Measurements from ENCODE around the gene SETDB1. TPM values are rescaled to one million over a fixed set of nuclear protein-coding genes. Genes with fewer than 3 reads are reported as not detected.

Gene SETDB1
- total and polyA plus RNA-seq, 2 donors: 21.0 to 47.6 TPM

DNA sequence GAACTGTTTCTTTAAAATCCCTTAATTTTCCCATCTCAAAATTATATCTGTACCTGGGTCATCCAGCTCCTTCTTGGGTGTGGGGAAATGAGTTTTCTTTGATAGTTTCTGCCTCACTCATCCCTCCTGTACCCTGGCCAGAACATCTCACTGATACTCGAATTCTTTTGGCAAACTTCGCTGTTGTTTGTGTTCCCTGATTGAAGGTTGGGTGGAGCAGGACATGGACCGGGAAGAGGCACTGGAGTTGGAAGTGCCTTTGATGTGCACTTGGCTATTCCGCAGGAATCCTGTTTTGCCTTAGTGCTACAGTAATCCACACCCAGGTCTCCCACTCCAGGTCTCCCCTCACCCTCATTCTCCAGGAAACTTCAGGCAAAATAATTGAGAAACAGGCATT is 69.3 kb downstream of the SETDB1 start:
- H3K4me3 ChIP-seq (ENCODE audit: low read depth, low read length): no peak overlapping the region
- no peaks in the 10 kb centered on the region for H3K4me1 ChIP-seq (ENCODE audit: insufficient read depth)
- 45% methylated on average over 4 of the region's 4 CpGs for WGBS
- H3K27ac ChIP-seq (ENCODE audit: low read depth): peak overlapping the region; percentile 39
- peaks cover 6% of the 10 kb centered on the region for H3K36me3 ChIP-seq (ENCODE audit: insufficient read depth)
- DNase-seq (ENCODE audit: extremely low spot score): no peak

DNA sequence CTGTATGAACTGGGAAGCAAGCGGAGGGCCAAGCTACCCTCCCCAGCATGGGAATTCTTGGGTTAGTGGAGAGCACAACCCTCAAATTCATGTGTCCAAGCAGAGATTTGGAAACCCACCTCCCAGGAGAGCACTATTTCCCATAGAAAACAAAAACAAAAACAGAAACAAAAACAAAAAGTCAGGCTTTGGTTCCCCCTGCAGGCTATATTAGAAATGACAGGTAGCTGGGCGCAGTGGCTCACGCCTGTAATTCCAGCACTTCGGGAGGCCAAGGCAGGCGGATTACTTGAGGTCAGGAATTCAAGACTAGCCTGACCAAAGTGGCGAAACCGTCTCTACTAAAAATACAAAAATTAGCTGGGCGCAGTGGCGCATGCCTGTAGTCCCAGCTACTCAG is 69.7 kb downstream of the SETDB1 start:
- Histone ChIP-seq H3K4me3 (ENCODE audit: low read depth, low read length) (no peak overlapping the region), H3K36me3 (ENCODE audit: insufficient read depth) (peaks cover 6% of the 10 kb centered on the region), H3K4me1 (ENCODE audit: insufficient read depth) (no peaks in the 10 kb centered on the region), H3K27ac (ENCODE audit: low read depth) (peak overlapping the region; percentile 39)
- WGBS: 26% methylated on average over 9 of the region's 9 CpGs
- DNase-seq (ENCODE audit: extremely low spot score): no peak

DNA sequence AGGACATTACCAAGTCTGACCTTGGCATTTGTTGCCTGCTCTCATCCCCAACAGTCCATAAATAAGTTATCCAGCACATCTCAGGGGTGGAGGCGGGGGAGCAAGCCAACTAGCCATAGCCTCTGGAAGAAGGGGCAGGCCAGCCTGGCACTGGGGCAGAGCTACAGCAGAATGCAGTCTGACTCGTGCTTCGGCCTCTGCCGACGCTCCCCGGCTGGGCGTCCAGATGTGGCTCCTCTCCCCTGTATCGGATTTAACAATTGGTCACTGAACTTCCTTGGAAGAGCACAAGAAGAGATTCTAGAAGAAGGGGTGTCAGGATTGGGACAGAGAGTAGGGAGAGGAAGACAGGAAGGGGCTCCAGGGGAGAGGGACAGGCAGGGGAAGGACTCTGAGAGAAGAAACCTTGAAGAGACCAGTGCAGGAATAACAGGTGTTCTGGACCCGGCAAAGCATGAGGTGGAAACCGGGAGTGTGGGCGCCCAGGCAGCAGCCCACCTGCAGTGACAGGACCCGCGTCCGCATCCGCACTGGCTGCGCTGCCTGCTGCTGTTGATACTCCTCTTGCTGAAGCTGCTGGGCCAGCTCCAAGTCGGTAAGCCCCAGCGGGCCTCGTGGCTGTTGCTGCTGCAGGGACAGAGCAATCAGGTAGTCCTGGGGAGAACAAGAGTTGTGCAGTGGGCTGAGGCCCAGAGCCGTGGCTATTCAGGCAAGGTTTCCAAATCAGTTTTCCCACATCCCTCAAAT is 71.1 kb downstream of the SETDB1 start:
- Histone ChIP-seq H3K4me1 (ENCODE audit: insufficient read depth) (no peaks in the 10 kb centered on the region), H3K36me3 (ENCODE audit: insufficient read depth) (peaks cover 6% of the 10 kb centered on the region), H3K4me3 (ENCODE audit: low read depth, low read length) (no peak overlapping the region), H3K27ac (ENCODE audit: low read depth) (no peak overlapping the region)
- WGBS: 88% methylated on average over 20 of the region's 20 CpGs
- no peak for DNase-seq (ENCODE audit: extremely low spot score)

DNA sequence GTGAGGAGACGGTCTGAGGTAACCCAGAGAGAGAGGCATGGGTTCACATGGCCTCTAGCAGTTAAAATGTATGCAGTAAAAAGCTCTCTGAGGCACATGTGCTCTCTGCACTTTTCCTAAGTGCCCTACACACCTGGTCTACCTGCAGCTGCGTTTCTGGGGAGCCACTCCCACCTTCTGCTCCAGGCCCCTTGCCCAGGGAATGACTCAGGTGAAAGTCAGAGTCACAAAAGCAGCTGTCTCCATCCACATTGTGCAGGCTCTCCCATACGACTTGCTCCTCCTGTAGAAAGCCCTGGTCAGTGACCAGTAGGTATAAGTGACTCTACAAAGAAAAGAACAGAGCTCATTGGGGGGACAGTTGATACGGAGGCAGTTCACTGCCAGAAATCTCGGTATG is 71.8 kb downstream of the SETDB1 start:
- Histone ChIP-seq H3K4me1 (ENCODE audit: insufficient read depth) (no peaks in the 10 kb centered on the region), H3K4me3 (ENCODE audit: low read depth, low read length) (no peak overlapping the region), H3K27ac (ENCODE audit: low read depth) (no peak overlapping the region), H3K36me3 (ENCODE audit: insufficient read depth) (peaks cover 6% of the 10 kb centered on the region)
- WGBS: 73% methylated on average over 5 of the region's 5 CpGs
- DNase-seq (ENCODE audit: extremely low spot score): no peak

DNA sequence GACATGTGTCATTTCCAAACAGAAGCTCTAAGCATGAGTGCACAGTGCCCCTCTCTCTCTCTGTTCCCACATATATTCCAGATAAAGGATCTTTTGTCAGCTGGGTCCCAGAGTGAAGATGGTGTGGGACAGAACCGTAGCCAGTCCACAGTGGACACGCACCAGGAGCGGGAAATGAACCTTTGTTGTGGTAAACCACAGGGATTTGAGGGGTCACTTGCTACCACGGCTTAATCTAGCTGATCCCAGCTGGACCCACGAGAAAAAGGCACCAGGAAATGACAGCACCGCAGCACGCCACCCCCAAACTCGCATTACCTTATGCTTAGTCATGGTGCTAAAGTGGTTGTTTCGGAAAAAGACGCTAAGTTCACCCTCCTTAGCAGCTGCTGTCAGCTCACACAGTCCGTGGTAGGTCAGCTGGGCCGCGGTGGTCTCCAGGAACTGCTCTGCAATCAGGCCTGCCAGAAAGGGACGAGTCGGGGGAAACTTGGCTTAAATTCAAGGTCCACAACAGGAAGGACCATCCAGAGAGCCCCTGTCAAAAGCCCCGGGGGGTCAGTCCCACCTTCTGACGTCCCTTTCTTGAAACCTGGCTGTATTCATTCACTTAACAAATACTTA is 73.0 kb downstream of the SETDB1 start:
- Histone ChIP-seq H3K27ac (ENCODE audit: low read depth) (no peak overlapping the region), H3K36me3 (ENCODE audit: insufficient read depth) (peaks cover 6% of the 10 kb centered on the region), H3K4me1 (ENCODE audit: insufficient read depth) (no peaks in the 10 kb centered on the region), H3K4me3 (ENCODE audit: low read depth, low read length) (no peak overlapping the region)
- no peak for DNase-seq (ENCODE audit: extremely low spot score)
- 78% methylated on average over 17 of the region's 17 CpGs for WGBS

DNA sequence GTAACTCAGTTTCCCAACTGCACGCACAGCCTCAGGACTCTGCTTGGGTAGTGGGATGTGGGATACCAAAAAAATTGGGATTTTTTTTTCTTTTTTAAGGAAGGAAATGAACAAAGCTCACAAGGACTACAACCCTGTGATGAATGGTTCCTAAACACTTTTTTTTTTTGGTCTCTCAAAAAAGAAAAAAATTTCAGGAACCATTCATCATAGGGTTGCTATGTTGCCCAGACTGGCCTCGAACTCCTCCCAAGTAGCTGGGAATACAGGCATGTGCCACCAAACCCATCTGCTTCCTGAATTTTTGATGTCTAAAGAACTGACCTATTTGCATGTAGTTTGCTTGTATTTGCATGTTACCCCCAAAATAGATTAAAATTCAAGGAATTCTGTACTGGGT is 73.8 kb downstream of the SETDB1 start:
- WGBS: 93% methylated on average over 2 of the region's 2 CpGs
- H3K4me1 ChIP-seq (ENCODE audit: insufficient read depth): no peaks in the 10 kb centered on the region
- peaks cover 6% of the 10 kb centered on the region for H3K36me3 ChIP-seq (ENCODE audit: insufficient read depth)
- H3K27ac ChIP-seq (ENCODE audit: low read depth): no peak overlapping the region
- no peak overlapping the region for H3K4me3 ChIP-seq (ENCODE audit: low read depth, low read length)
- no peak for DNase-seq (ENCODE audit: extremely low spot score)

DNA sequence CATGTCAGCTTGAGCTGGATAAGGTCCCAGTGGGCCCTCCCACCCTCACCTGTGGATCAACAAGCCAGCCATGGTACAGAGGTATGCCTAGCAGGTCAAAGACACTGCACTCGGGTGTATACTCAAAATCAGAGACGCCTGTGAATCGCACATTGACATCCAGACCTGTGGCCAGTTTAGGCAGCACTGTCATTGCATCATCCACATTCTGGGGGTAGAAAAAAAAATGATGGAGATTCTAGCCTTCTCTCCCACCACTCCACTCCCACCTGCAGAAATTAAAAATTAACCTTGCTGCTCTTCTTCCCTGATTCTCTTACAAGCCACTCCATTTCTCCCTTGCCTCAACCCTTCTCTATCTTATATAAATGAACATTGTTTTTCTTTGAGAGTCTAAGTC is 74.2 kb downstream of the SETDB1 start:
- Histone ChIP-seq H3K4me1 (ENCODE audit: insufficient read depth) (no peaks in the 10 kb centered on the region), H3K27ac (ENCODE audit: low read depth) (no peak overlapping the region), H3K4me3 (ENCODE audit: low read depth, low read length) (no peak overlapping the region), H3K36me3 (ENCODE audit: insufficient read depth) (peaks cover 6% of the 10 kb centered on the region)
- WGBS: 98% methylated on average over 3 of the region's 3 CpGs
- DNase-seq (ENCODE audit: extremely low spot score): no peak

DNA sequence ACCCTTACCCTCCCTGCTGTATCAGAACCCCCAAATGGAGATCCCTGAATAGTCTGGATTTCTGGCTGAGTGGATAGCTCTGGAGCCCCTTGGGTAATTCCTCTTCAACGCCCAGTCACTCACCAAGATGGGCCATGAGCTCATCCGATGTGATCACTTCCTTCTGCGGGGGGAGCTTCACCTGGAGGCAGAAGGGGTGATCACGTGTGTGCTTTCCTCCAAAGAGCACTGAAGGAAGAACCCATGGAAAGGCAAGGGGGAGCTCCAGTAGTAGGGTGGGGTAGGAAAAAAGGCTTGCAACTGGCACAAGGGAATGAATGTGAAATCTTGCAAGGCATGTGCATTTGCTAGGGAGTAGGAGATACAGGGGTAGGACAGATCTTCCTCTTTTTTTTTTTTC is 75.4 kb downstream of the SETDB1 start:
- Histone ChIP-seq H3K27ac (ENCODE audit: low read depth) (no peak overlapping the region), H3K4me1 (ENCODE audit: insufficient read depth) (no peaks in the 10 kb centered on the region), H3K36me3 (ENCODE audit: insufficient read depth) (peaks cover 6% of the 10 kb centered on the region), H3K4me3 (ENCODE audit: low read depth, low read length) (no peak overlapping the region)
- WGBS: 80% methylated on average over 4 of the region's 4 CpGs
- no peak for DNase-seq (ENCODE audit: extremely low spot score)

DNA sequence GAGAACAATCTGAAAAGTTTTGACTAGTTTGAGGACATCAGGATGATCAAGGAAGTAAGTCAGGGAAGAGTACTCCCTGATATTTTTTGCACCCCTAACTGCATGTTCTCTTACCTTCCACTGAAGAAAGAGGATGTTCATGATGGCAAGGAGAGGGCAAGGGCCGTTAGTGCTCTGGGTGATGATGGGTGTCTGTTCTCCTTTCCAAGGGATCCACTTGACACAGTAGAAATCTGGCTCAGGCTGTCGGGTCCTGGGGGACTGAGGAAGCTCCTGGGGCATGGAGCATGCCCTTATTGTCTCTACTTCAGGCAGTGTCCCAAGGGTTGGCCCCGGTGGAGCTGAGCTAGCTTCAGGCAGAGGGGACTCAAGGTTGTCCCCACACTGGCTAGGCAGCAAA is 75.9 kb downstream of the SETDB1 start:
- Histone ChIP-seq H3K4me3 (ENCODE audit: low read depth, low read length) (no peak overlapping the region), H3K36me3 (ENCODE audit: insufficient read depth) (peaks cover 6% of the 10 kb centered on the region), H3K27ac (ENCODE audit: low read depth) (no peak overlapping the region), H3K4me1 (ENCODE audit: insufficient read depth) (no peaks in the 10 kb centered on the region)
- no peak for DNase-seq (ENCODE audit: extremely low spot score)
- 86% methylated on average over 3 of the region's 3 CpGs for WGBS

DNA sequence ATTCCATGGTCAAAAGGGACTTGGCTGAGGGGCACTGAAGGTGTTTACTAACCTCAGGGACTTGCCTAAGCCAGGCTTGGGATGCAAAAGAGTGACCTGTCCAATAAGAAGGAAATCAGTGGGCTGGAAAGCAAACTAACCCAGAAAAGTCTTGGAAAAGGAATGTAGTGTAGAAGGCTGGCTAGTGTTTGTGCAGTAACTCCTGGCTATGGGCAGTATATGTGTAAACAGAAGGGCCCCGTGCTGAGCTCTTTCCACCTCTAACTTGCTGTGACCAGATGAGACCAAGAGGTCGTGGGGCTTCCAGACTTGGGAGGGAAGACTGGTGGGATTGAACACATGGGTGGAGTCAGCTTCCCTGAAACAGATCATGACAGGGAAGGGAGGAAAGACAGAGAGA is 76.4 kb downstream of the SETDB1 start:
- no peaks in the 10 kb centered on the region for H3K4me1 ChIP-seq (ENCODE audit: insufficient read depth)
- no peak for DNase-seq (ENCODE audit: extremely low spot score)
- H3K4me3 ChIP-seq (ENCODE audit: low read depth, low read length): no peak overlapping the region
- no peak overlapping the region for H3K27ac ChIP-seq (ENCODE audit: low read depth)
- WGBS: 33% methylated on average over 2 of the region's 2 CpGs
- H3K36me3 ChIP-seq (ENCODE audit: insufficient read depth): peaks cover 4% of the 10 kb centered on the region

DNA sequence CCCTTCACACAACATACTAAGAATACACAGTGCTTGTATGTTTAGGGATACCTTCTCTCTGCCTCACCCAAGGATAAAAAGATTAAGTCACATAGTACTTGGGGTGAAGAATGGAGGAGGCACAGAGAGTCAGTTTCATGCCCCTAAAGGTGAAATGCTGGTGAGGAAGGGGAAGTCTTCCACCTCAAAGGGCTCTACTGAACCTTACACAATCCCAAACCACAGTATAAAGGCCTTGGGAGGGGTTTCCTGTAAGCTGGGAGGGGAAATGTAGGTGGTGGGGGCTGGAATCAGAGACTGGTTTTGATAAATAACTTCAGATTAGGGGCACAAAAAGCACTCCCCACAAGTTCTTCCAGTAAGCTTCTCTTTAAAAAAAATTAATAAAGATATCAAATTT is 77.0 kb downstream of the SETDB1 start:
- no peaks in the 10 kb centered on the region for H3K4me1 ChIP-seq (ENCODE audit: insufficient read depth)
- H3K27ac ChIP-seq (ENCODE audit: low read depth): no peak overlapping the region
- no peak for DNase-seq (ENCODE audit: extremely low spot score)
- no peaks in the 10 kb centered on the region for H3K36me3 ChIP-seq (ENCODE audit: insufficient read depth)
- no peak overlapping the region for H3K4me3 ChIP-seq (ENCODE audit: low read depth, low read length)

DNA sequence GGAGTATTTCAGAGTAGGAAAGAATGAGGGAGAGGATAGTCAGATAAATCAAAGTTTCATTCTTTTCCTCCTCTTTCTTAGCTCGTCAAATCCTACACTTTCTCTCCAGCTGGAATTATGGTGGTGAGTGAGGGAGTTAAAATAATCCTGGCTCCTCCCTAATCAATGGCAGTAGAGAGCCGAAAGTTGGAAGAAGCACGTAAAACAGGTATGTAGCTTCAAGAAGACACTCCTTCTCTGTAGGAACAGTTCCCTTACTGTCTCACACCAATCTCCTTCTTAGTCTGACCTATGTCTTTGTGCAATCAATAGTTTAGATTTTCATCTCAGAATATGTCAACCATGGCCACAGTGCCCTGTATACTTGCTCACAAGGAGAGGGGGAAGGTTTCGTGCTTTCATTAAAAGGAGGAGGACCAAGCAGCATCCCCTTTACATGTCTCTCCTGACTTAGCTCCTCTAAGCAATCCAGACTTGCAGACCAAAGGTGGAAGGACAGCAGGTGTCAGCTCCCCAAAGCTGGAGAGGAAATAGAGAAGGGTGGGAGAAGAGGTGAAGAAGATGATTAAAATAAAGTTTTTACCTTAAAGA is 79.7 kb downstream of the SETDB1 start:
- no peaks in the 10 kb centered on the region for H3K36me3 ChIP-seq (ENCODE audit: insufficient read depth)
- WGBS: 8% methylated on average over 4 of the region's 4 CpGs
- peak overlapping the region; percentile 54 for H3K4me3 ChIP-seq (ENCODE audit: low read depth, low read length)
- H3K27ac ChIP-seq (ENCODE audit: low read depth): peak overlapping the region; percentile 88
- DNase-seq (ENCODE audit: extremely low spot score): no peak
- peaks cover 1% of the 10 kb centered on the region for H3K4me1 ChIP-seq (ENCODE audit: insufficient read depth)

DNA sequence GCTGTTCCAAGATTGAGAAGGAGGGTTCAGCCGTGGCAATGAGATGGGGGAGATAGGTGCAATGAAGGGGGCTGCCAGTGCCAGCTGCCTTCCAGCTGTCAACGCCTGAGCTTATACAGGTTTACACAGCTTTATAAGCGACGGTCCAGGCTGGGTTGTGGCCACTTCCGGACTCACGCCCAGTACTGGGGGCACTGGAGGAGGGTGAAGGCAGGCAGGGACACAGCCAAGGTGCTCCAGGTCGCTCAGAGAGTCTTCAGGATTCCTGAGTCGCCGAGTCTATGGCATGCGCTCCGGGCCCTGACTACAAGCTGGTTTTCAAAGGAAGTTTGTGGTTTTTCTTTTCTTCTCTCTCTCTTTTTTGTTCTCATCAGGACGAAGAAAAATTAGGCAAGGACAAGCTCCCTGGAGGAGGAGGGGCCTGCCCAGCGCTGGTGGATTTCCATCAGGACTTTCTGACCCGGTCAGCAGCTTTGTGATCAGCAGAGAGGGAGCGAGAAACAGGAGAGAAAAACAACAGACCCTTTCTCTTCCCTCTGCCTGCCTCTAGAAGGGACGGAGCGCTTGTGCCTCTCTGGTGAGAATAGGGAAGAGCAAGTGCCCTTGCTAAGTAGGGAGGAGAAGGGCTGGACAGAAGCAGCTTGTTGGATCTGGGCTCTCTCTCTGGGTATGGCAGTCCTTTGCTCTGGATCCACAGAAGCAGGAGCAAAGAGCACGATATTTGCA is 80.3 kb downstream of the SETDB1 start, which contains the start of gene MINDY1:
Gene MINDY1, minus strand, starts transcription at position 576 of the 726 bp plus-strand sequence. CDS start 4,285 bp downstream, outside the sequence.
- H3K36me3 ChIP-seq (ENCODE audit: insufficient read depth): no peaks in the 10 kb centered on the region
- WGBS: under 1% methylated on average over 18 of the region's 18 CpGs
- peaks cover 1% of the 10 kb centered on the region for H3K4me1 ChIP-seq (ENCODE audit: insufficient read depth)
- H3K27ac ChIP-seq (ENCODE audit: low read depth): peak within 1 kb of the TSS; percentile 89
- peak; percentile 83 for DNase-seq (ENCODE audit: extremely low spot score)
- H3K4me3 ChIP-seq (ENCODE audit: low read depth, low read length): peak within 1 kb of the TSS; percentile 54
